GM18861 (cell line): Measurements from ENCODE around the gene WDR7.

Source experiments
- ATAC-seq: cut with Tn5 transposase; IDR thresholded peaks from one replicate; pipeline ENCODE4 v1.9.1; 2021; ENCODE audit not compliant: unreplicated experiment

Gene WDR7

DNA sequence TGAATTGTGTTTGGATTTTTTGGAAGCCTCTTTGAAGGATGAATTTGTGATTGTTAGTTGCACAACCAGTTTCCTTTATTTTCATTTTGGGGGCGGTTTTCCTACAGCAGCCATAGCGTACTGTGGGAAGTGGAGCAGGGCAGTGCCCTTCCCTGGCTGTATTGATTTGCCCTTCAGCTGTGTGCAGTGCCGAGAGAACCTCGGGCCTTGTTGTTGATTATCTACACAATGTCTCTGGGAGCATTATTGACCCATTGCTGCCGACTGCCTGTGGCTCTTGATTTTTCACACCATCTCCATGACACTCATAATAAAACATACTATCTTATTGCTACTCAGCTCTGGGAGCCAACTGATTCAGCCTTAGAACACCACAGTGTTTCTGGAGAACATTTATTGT is 333.6 kb downstream of the WDR7 start:
- no peak for ATAC-seq

DNA sequence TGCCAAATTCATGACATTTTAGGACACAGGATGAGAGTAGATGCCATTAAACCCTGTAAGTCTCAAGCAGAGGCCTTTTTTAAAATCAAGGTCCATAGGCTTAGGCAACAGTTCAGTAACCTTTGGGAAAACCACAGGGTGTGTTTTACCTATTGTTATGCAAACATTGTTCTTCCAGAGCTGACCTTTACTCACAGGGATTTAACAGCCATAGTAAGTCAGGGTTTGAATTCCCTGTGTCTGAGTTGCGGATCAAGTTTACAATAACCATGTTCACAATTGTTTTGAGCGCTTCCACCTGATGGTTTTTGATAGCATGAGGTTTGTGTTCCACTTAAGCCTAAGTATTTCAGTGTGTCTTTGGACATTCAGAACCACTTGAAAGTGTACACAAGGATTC is 335.7 kb downstream of the WDR7 start:
- no peak for ATAC-seq

DNA sequence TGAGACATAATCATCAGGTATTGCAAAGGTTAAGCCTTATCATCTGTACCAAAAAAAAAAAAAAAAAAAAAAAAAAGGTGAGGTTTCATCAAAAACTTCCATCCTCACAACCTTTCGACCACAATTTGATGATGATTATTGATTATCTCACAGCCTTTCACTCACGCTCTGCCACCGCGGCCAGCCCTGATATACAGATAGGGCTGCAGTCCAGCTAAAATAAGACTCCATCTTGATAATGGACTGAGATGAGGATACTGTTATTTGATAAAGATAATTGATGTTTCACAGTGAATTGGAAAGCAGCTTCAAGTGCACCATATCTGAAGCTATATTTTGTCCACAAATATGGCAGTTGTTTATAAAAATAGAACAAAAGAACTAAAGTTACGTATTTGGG is 336.1 kb downstream of the WDR7 start:
- no peak for ATAC-seq

- ATAC-seq = no peak
These were observed 336.9 kb downstream of the WDR7 start for GRCh38 chr18:56988022-56988421.

DNA sequence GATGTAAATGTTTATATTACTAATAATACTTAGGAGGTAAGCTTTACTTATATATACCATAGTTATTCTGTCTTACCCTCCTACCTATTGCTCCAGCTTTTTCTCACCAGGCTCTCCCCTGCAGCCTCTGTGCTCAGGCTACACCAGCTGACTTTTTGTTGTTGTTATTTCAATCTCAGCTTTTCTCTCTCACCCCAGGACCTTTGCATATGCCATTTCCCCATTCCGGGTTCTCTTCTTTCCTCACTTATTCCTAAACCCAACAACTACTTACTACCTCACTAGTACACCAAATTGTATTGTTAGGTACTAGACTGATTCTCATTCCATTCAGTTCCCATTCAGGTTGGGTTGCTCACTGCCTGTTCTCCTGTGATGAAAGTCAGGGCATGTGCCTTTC is 339.5 kb downstream of the WDR7 start:
- no peak for ATAC-seq

DNA sequence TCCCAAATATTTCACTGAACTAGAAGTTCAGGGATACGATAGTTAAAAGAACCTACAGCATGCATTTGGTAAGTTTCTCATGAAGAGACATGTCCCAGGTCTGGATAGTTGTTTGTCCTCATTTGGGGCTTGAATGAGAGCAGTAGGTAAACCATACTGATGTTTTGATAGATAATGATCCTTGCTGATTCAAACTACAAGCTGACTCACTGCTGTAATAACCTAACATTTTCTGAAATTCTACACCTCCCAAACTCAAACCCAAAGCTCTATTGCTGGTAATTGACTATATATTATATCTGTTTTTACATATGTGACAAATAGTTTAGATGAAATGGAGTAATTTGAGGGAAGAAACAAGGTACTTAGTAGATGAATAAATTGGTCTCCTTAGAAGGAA is 341.6 kb downstream of the WDR7 start:
- ATAC-seq = no peak

DNA sequence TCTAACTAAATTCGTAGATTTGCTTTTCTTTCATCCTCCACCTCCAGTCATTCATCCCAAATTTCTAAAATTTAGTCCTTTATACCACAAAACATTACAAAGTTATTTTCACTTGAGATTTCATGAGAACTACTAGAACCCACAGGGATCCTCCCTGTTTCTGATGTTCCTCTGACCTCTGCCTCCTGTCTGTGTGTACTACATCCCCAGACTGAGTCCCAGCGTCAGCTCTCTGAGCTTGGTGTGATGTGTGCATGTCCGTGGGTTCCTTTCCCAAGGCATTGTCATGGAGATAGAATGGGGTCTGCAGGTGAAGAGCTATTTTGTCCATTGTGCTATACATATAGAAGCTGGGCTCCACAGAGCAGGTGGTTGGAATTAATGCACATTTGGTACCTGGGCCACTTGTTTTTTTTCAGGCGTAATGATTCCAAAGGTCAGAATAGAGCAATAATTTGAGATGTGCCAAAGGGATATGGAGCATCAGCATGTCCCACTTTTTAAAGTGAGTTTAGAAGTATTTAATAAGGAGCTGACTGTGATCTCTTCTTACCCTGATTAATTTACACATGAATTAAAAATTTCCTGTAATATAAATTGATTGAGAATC is 344.5 kb downstream of the WDR7 start:
- no peak for ATAC-seq

GRCh38 chr18:56997200-56997599 is 346.0 kb downstream of the WDR7 start:
- ATAC-seq = no peak

- ATAC-seq = no peak
These were observed 348.7 kb downstream of the WDR7 start for GRCh38 chr18:56999823-57000222.

- ATAC-seq = no peak
These were observed 351.5 kb downstream of the WDR7 start for GRCh38 chr18:57002627-57003026.

- no peak for ATAC-seq
These were observed 352.2 kb downstream of the WDR7 start for GRCh38 chr18:57003342-57003741.

DNA sequence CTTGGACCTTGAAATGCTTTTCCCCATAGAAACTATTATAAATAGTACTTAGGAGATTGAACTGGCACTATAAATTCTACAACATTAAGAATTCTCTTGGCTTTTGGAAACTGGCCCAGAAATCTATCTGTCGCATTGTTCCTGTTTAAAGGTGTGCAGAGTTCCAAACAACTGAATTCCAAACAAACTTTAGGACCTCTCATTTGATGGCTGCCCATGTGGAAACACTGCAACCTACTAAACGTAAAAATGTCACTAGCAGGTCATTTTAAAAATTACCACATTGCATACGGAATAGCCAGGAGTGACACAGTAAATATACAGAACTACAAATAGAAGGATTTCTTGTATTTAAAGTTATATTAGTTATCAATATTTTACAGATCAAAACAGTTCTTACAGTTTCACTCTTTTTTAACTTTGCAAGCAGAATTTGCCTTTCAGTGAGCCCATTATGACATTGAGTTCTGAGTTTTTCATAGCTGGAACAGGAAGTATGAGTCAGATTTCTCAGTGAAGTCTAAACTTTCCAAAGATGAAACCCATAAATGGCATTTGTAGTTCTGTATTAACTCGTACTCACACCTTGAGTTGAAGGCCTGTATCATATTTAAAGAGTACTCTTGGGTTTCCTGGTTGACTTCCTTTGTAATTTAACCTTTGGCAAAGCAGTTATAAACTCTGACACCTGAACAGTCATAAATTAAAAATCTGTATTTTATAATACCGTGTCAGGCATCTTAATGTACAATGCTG is 353.4 kb downstream of the WDR7 start:
- ATAC-seq = peak; percentile 98

GRCh38 chr18:57008001-57008686 is 357.0 kb downstream of the WDR7 start:
- no peak for ATAC-seq

GRCh38 chr18:57009844-57010243 is 358.7 kb downstream of the WDR7 start:
- ATAC-seq = no peak

DNA sequence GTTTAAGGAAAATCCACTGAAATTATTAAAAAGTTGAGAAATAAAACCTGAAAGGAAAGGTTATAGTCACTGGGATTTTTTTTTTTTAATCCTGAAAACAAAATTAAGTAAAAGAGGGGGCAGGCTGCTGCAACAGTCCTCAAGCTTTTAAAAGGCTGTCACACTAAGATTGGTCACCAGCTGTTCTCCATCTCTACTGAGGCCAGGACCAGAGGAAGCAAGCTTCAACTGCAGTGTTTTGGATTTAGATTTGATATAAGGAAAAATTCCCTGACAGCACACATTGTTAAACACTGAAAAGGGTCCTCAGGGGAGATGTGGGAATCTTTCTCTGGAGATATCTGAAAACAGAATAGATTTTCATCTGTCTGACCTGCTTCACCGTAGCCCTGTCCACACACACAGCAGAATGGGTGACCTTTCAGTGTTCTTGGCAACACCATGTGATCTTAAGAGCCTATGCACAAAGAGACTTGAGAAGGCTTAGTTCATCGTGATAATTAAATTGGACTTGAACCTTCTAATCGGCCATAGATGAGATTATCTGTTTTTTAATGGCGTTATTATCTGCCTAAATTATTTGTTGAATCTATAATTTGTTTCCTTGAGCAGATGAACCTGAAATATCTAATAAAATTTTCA is 363.7 kb downstream of the WDR7 start:
- no peak for ATAC-seq

DNA sequence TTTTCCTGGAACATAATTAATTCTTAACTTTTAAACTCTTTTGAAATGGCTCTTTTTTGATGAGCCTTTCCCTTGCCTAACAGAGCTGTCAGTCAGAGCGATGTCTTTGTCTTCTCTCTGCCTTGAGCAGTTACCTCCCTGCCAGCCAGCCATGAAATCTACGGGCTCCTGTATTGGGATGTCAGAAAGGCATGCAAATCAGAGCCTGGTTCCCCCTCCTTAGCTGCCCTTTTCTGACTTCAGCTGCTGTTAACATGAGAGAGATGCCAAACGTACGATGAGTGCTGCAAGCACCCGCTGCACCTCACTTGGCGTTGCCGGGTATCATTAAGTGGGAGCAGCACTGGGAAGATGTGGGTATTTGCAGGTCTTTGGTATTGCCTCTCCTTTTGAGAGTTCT is 364.3 kb downstream of the WDR7 start:
- no peak for ATAC-seq

DNA sequence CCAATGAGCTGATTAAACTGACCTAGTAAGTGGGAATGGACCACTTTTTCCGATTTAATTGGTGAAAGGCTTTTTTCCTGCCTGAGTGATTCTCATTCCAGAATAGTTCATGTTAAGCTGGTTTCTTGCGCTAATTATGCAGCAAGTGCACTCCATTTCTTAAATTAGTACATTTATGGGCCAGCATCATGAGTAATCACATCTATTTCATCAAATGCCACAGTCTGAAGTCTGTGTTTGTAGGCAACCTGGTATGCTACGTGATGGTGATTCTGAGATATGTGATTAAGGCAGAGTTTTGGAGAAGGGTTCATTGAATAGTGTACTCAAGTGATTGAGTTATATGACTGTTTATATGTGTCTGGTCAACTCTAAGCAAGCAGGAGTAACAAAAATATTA is 367.7 kb downstream of the WDR7 start:
- no peak for ATAC-seq

- no peak for ATAC-seq
These were observed 371.6 kb downstream of the WDR7 start for GRCh38 chr18:57022716-57023115.

GRCh38 chr18:57023275-57023882 is 372.2 kb downstream of the WDR7 start:
- ATAC-seq = peak; percentile 40

DNA sequence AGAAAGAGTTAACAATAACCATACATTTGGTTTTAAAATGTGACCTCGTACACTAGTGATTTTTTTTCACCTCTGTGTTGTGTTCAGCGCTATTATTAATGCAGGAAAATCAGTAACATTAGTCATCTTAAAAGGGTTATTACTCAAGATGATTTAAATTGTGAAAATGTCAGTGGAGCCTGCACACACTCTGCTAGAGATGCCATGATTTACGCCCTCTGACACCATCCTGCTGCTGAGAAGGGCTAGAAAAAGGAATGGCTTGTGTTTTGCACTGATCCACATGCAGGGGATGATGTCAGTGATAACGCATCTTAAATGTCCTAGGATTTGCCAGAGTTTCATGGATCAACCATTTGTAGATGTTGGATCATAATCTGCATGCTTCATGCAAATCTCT is 374.4 kb downstream of the WDR7 start:
- ATAC-seq = no peak

DNA sequence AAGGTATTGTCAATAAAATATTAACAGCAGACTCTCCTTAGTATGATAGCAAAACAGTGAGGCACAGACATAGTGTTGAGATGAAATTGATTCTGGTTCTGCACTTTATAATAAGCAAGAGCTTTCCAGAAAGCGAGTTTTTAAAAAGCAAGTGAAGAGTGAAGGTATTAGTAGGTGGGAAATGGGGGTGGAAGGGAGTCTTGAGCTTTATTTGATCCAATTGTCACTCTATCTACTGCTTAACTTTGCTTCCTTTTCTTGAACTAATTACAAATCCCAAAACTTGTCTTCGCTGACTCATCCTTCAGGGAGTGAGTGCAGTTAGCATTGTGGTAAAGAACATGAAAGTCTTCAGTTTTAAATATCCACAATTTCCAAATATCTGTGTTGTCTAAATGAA is 375.2 kb downstream of the WDR7 start:
- no peak for ATAC-seq
